Testis (tissue), 2 donors: ENCODE measurements around the gene OGFR.

Experiments
- CTCF ChIP-seq, 3 experiments: fragments of 450-650 bp in 2 of 3; fragments of 200-600 bp in 1 of 3; sonication (generic) in 1 of 3; IDR thresholded peaks; one replicate each; pipeline ENCODE4 v1.5.1; 2016 to 2019; ENCODE audit warnings: antibody characterized with exemption in 3 of 3, mild to moderate bottlenecking in 2 of 3, moderate library complexity in 1 of 3
- POLR2A ChIP-seq: fragments of 450-650 bp; IDR thresholded peaks from one replicate; pipeline ENCODE4 v1.6.1; 2017; ENCODE audit warnings: antibody characterized with exemption, mild to moderate bottlenecking, moderate library complexity

- TF ChIP-seq CTCF (IDR thresholded peaks at IDR 0.05) (no peak), POLR2A (no peak)
Measured at GRCh38 chr20:62765432-62766070, 39.1 kb upstream of the OGFR start.
